Measurements from ENCODE around the gene TNN. TPM values are rescaled to one million over a fixed set of nuclear protein-coding genes. Genes with fewer than 3 reads are reported as not detected.

Gene TNN
- total RNA-seq, 1 experiment from 2014 or later, result 0.11 TPM

- no peak overlapping the region for H2BK20ac ChIP-seq (ENCODE audit: low read depth, low read length, poor library complexity, severe bottlenecking)
- Mint-ChIP-seq H3K4me1 (peaks cover 0 to 5% of the 10 kb centered on the region in 2 experiments; a peak in 1 of 4 replicates), H3K4me3 (no peak overlapping the region), H3K9me3 (no peaks in the 10 kb centered on the region), H3K27me3 (ENCODE audit: low read depth) (no peaks in the 10 kb centered on the region), H3K36me3 (ENCODE audit: insufficient read depth in 1 of 3, low read depth in 3 of 3) (no peaks in the 10 kb centered on the region), H3K27ac (no peak overlapping the region)
- H3K79me2 ChIP-seq (ENCODE audit: insufficient read depth, low read length), result no peaks in the 10 kb centered on the region
- no peak overlapping the region for H3K4ac ChIP-seq (ENCODE audit: low read depth, low read length)
- H4K5ac ChIP-seq (ENCODE audit: insufficient read length, low read depth, low read length), result no peak overlapping the region
- no peaks in the 10 kb centered on the region for H3K79me1 ChIP-seq (ENCODE audit: insufficient read depth, low read depth, low read length, poor library complexity, severe bottlenecking)
- H3K4me2 ChIP-seq (ENCODE audit: insufficient read depth, insufficient read length, low read length), result no peak overlapping the region
- WGBS (ENCODE audit: extremely low coverage, insufficient read length, low lambda C conversion rate), result no CpG with 5 or more reads among the region's 1 CpG
- no peaks in the 10 kb centered on the region for H3K23me2 ChIP-seq (ENCODE audit: insufficient read length, low read depth, low read length, poor library complexity, severe bottlenecking)
- H2BK5ac ChIP-seq (ENCODE audit: insufficient read length, low read length), result no peak overlapping the region
- H3T11ph ChIP-seq (ENCODE audit: low read length), result no peak overlapping the region
- H4K8ac ChIP-seq (replicated peaks; ENCODE audit: insufficient read length, low read depth, low read length), result no peak overlapping the region
- no peak overlapping the region for H3K18ac ChIP-seq (ENCODE audit: insufficient read length, low read depth, low read length)
- no peak overlapping the region for H2BK15ac ChIP-seq (ENCODE audit: low read depth, low read length)
- no peak overlapping the region for H3K27ac ChIP-seq (ENCODE audit: insufficient read length, low read depth, low read length)
- no peak overlapping the region for H2BK12ac ChIP-seq (ENCODE audit: insufficient read length, low read depth, low read length)
- TF ChIP-seq, protein P1, sequence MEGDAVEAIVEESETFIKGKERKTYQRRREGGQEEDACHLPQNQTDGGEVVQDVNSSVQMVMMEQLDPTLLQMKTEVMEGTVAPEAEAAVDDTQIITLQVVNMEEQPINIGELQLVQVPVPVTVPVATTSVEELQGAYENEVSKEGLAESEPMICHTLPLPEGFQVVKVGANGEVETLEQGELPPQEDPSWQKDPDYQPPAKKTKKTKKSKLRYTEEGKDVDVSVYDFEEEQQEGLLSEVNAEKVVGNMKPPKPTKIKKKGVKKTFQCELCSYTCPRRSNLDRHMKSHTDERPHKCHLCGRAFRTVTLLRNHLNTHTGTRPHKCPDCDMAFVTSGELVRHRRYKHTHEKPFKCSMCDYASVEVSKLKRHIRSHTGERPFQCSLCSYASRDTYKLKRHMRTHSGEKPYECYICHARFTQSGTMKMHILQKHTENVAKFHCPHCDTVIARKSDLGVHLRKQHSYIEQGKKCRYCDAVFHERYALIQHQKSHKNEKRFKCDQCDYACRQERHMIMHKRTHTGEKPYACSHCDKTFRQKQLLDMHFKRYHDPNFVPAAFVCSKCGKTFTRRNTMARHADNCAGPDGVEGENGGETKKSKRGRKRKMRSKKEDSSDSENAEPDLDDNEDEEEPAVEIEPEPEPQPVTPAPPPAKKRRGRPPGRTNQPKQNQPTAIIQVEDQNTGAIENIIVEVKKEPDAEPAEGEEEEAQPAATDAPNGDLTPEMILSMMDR (conservative IDR thresholded peaks at IDR 0.05), result no peak
- no peak overlapping the region for H2BK120ac ChIP-seq (ENCODE audit: low read depth, low read length, poor library complexity, severe bottlenecking)
- H3K27me3 ChIP-seq (ENCODE audit: insufficient read depth, low read length), result no peaks in the 10 kb centered on the region
- no peaks in the 10 kb centered on the region for H3K9me3 ChIP-seq (ENCODE audit: control insufficient read depth, low read depth, low read length)
- H3K4me1 ChIP-seq (ENCODE audit: insufficient read depth, low read length), result no peaks in the 10 kb centered on the region
- no peak for DNase-seq
- no peak overlapping the region for H3K56ac ChIP-seq (ENCODE audit: insufficient read length, low read depth, low read length)
- no peak overlapping the region for H4K91ac ChIP-seq (ENCODE audit: insufficient read length, low read depth, low read length)
- no peak overlapping the region for H3K23ac ChIP-seq (ENCODE audit: insufficient read length, low read depth, low read length)
- H3K14ac ChIP-seq (ENCODE audit: insufficient read depth, low read length), result no peak overlapping the region
- no peak overlapping the region for H2AFZ ChIP-seq (ENCODE audit: low read length)
- H2AK5ac ChIP-seq (ENCODE audit: insufficient read length, low read length), result no peak overlapping the region
- no peak overlapping the region for H3K9ac ChIP-seq (ENCODE audit: extremely low read depth, insufficient read length, low read length)
- no peaks in the 10 kb centered on the region for H4K20me1 ChIP-seq (ENCODE audit: control insufficient read depth, insufficient read depth, insufficient read length)
Measured at GRCh38 chr1:175120511-175120910, 52.9 kb downstream of the TNN start.
